GM12874 (cell line): Measurements from ENCODE around the gene FAAH2.

Experiments
- TF ChIP-seq, protein P1 (sequence below): IDR thresholded peaks from 2 replicates; pipeline ENCODE4 v1.5.1; 2011; ENCODE audit warnings: low read depth, mild to moderate bottlenecking, control low read depth, low read length, moderate library complexity; ENCODE audit not compliant: insufficient read depth

Gene FAAH2

DNA sequence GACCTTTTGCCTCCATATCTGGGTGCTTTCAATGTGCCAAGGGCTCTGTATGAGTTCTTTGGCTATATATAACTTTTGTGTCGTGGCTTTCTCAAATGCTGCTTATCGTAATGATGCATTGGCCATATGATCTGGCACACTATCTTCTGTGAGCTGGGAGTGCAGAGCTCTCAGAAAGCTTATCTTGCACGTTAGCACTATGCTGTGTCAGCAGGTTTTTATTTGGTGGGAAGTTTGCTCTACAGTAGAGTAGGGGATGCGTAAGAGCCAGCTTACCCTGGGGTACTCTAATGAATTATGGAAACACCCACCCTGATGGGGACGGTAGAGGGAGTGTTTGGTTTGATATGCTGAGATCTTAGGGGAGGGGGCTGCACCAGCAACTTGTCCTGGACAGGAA is 119.6 kb downstream of the FAAH2 start:
- TF ChIP-seq, protein P1, sequence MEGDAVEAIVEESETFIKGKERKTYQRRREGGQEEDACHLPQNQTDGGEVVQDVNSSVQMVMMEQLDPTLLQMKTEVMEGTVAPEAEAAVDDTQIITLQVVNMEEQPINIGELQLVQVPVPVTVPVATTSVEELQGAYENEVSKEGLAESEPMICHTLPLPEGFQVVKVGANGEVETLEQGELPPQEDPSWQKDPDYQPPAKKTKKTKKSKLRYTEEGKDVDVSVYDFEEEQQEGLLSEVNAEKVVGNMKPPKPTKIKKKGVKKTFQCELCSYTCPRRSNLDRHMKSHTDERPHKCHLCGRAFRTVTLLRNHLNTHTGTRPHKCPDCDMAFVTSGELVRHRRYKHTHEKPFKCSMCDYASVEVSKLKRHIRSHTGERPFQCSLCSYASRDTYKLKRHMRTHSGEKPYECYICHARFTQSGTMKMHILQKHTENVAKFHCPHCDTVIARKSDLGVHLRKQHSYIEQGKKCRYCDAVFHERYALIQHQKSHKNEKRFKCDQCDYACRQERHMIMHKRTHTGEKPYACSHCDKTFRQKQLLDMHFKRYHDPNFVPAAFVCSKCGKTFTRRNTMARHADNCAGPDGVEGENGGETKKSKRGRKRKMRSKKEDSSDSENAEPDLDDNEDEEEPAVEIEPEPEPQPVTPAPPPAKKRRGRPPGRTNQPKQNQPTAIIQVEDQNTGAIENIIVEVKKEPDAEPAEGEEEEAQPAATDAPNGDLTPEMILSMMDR: no peak

- TF ChIP-seq, protein P1: no peak
These were observed 131.3 kb downstream of the FAAH2 start for GRCh38 chrX:57417827-57418226.

DNA sequence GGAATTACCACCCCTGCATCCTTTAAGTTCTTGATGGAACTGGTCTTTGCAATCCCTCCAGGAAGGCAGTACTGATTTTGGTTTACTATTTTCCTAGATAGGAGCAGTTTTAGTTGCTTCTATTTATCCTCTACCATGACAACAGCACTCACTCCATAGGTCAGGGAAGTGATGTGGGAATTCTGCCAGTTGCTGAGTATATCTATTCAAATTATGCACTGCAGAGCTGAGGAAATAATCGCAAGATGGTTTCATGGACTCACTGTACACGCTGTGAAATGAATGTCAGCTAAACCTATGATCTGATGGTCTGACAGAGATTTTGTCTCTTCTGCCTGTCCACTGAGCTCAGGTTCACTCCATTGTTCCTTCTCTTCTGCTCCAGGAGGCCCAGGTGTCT is 135.8 kb downstream of the FAAH2 start:
- TF ChIP-seq, protein P1: no peak

DNA sequence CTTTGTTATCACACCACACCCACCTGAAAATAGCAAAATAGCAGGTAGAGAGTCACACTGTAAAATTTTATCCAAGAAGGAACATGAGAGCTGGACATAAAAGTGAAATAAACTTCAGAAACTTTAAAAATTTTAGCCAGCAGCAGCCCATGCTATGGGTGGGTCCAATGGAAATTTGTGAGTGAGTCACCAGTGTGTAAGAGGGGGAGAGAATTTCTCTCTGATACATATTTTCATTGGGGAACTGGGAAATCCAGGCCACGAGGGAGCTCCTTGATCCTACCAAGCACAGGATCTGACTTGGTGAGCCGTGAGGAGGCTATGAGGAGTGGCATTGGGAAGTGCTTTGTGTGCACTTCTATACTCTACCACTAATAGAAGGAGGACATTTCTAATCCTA is 136.3 kb downstream of the FAAH2 start:
- TF ChIP-seq, protein P1: no peak

- TF ChIP-seq, protein P1: no peak
These were observed 158.6 kb downstream of the FAAH2 start for GRCh38 chrX:57445076-57445475.

- TF ChIP-seq, protein P1: no peak
These were observed 159.3 kb downstream of the FAAH2 start for GRCh38 chrX:57445832-57446231.

GRCh38 chrX:57447856-57448255 is 161.3 kb downstream of the FAAH2 start:
- TF ChIP-seq, protein P1: no peak
